ENCODE data around the gene SUMO3. TPM values are rescaled to one million over a fixed set of nuclear protein-coding genes. Genes with fewer than 3 reads are reported as not detected.

Gene SUMO3
- total and polyA plus RNA-seq, 2 donors (not counting 1 experiment from before 2014, with no cell fraction given): 96.3 to 190 TPM

GRCh38 chr21:44858291-44858690, 40.4 kb upstream of the SUMO3 start:
- Histone ChIP-seq H3K79me2 (ENCODE audit: control insufficient read depth, insufficient read depth, low read length) (peaks cover 61% of the 10 kb centered on the region), H2AFZ (ENCODE audit: low read length) (no peak overlapping the region), H3K4me2 (ENCODE audit: extremely low read depth, insufficient read depth, low read length) (no peak overlapping the region), H3K27ac (ENCODE audit: insufficient read depth, low read length) (no peak overlapping the region), H3K27me3 (ENCODE audit: control insufficient read depth, insufficient read depth, low read length) (no peaks in the 10 kb centered on the region), H3K36me3 (ENCODE audit: control insufficient read depth, insufficient read depth, low read length) (peaks cover 33% of the 10 kb centered on the region), H3K9me3 (ENCODE audit: control insufficient read depth, insufficient read depth, low read depth, low read length) (no peaks in the 10 kb centered on the region), H4K20me1 (ENCODE audit: control insufficient read depth, extremely low read depth, insufficient read depth, low read length) (no peaks in the 10 kb centered on the region), H3K9ac (ENCODE audit: insufficient read depth, low read length) (no peak overlapping the region), H3K4me3 (replicated peaks in 1 of 4; ENCODE audit: control extremely low read depth in 1 of 4, insufficient read depth in 1 of 4, low read depth in 3 of 4, low read length in 4 of 4) (no peak overlapping the region), H3K4me1 (ENCODE audit: control insufficient read depth, extremely low read depth, insufficient read depth, low read length) (no peaks in the 10 kb centered on the region)
- no peak for DNase-seq (ENCODE audit: low read depth in 2 of 2)
- no peak for TF ChIP-seq CTCF (conservative IDR thresholded peaks at IDR 0.05 in 1 of 2, IDR thresholded peaks at IDR 0.05 in 1 of 2; ENCODE audit: low read depth in 1 of 2, low read length in 2 of 2)
- no peak for TF ChIP-seq EZH2 (IDR thresholded peaks at IDR 0.05; ENCODE audit: low read length, missing control alignments)

DNA sequence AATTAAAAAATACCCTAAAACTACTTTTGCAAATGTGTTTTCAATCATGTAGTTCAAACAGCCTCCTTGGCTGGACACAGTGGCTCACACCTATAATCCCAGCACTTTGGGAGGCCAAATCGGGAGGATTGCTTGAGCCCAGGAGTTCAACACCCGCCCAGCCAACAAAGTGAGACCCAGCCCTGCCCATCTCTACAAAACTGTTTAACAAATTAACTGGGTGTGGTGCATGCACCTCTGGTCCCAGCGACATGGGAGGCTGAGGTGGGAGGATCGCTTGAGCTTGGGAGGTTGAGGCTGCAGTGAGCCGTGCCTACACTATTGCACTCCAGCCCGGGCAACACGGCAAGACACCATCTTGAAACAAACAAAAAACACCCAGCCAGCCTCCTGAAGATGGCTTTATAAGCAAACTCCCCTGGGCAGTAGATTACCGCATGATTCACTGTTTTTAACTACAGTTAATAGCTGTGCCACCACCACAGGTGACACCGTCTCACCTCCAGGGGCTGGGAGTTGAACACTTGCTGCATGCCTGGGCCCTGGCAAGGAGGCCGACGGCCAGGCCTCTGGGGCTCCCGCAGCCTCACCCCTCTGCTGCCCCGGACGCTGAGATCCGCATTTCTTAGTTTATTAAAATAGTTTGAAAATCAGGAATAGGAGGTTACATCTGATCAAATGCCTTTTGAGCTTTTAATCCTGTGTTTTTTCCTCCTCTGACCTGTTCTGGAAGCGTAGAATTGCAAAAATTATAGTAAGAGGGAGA, 39.4 kb upstream of the SUMO3 start:
- H3K4me3 ChIP-seq (replicated peaks in 1 of 4; ENCODE audit: control extremely low read depth in 1 of 4, insufficient read depth in 1 of 4, low read depth in 3 of 4, low read length in 4 of 4): no peak overlapping the region
- peaks cover 33% of the 10 kb centered on the region for H3K36me3 ChIP-seq (ENCODE audit: control insufficient read depth, insufficient read depth, low read length)
- peaks cover 51% of the 10 kb centered on the region for H3K79me2 ChIP-seq (ENCODE audit: control insufficient read depth, insufficient read depth, low read length)
- no peaks in the 10 kb centered on the region for H4K20me1 ChIP-seq (ENCODE audit: control insufficient read depth, extremely low read depth, insufficient read depth, low read length)
- H2AFZ ChIP-seq (ENCODE audit: low read length): no peak overlapping the region
- H3K27ac ChIP-seq (ENCODE audit: insufficient read depth, low read length): no peak overlapping the region
- H3K4me1 ChIP-seq (ENCODE audit: control insufficient read depth, extremely low read depth, insufficient read depth, low read length): no peaks in the 10 kb centered on the region
- no peak for TF ChIP-seq EZH2 (IDR thresholded peaks at IDR 0.05; ENCODE audit: low read length, missing control alignments)
- no peak for TF ChIP-seq CTCF (conservative IDR thresholded peaks at IDR 0.05 in 1 of 2, IDR thresholded peaks at IDR 0.05 in 1 of 2; ENCODE audit: low read depth in 1 of 2, low read length in 2 of 2)
- H3K9ac ChIP-seq (ENCODE audit: insufficient read depth, low read length): no peak overlapping the region
- H3K27me3 ChIP-seq (ENCODE audit: control insufficient read depth, insufficient read depth, low read length): no peaks in the 10 kb centered on the region
- H3K4me2 ChIP-seq (ENCODE audit: extremely low read depth, insufficient read depth, low read length): no peak overlapping the region
- no peak for DNase-seq (ENCODE audit: low read depth in 2 of 2)
- no peaks in the 10 kb centered on the region for H3K9me3 ChIP-seq (ENCODE audit: control insufficient read depth, insufficient read depth, low read depth, low read length)

- Histone ChIP-seq H3K4me3 (replicated peaks in 1 of 4; ENCODE audit: control extremely low read depth in 1 of 4, insufficient read depth in 1 of 4, low read depth in 3 of 4, low read length in 4 of 4) (no peak overlapping the region), H2AFZ (ENCODE audit: low read length) (no peak overlapping the region), H3K27ac (ENCODE audit: insufficient read depth, low read length) (no peak overlapping the region), H3K4me1 (ENCODE audit: control insufficient read depth, extremely low read depth, insufficient read depth, low read length) (no peaks in the 10 kb centered on the region), H4K20me1 (ENCODE audit: control insufficient read depth, extremely low read depth, insufficient read depth, low read length) (no peaks in the 10 kb centered on the region), H3K9ac (ENCODE audit: insufficient read depth, low read length) (no peak overlapping the region), H3K36me3 (ENCODE audit: control insufficient read depth, insufficient read depth, low read length) (peaks cover 35% of the 10 kb centered on the region), H3K79me2 (ENCODE audit: control insufficient read depth, insufficient read depth, low read length) (peaks cover 39% of the 10 kb centered on the region), H3K4me2 (ENCODE audit: extremely low read depth, insufficient read depth, low read length) (no peak overlapping the region), H3K27me3 (ENCODE audit: control insufficient read depth, insufficient read depth, low read length) (no peaks in the 10 kb centered on the region), H3K9me3 (ENCODE audit: control insufficient read depth, insufficient read depth, low read depth, low read length) (no peaks in the 10 kb centered on the region)
- no peak for TF ChIP-seq EZH2 (IDR thresholded peaks at IDR 0.05; ENCODE audit: low read length, missing control alignments)
- no peak for TF ChIP-seq CTCF (conservative IDR thresholded peaks at IDR 0.05 in 1 of 2, IDR thresholded peaks at IDR 0.05 in 1 of 2; ENCODE audit: low read depth in 1 of 2, low read length in 2 of 2)
- DNase-seq (ENCODE audit: low read depth in 2 of 2): no peak
These were observed 38.3 kb upstream of the SUMO3 start for GRCh38 chr21:44856131-44856530.

Measured in fibroblast of lung (primary cell).